OCI-M2 (cell line): ENCODE results near the gene CDH20.

ENCODE experiments used
- DNase-seq: peaks from one replicate; lab custom pipeline; 2025; ENCODE audit not compliant: unreplicated experiment; lab: John Stamatoyannopoulos, UW

The CDH20 gene

GRCh38 chr18:61528961-61529360 is 195.7 kb downstream of the CDH20 start:
- no peak for DNase-seq

GRCh38 chr18:61530681-61531080 is 197.5 kb downstream of the CDH20 start:
- no peak for DNase-seq

DNA sequence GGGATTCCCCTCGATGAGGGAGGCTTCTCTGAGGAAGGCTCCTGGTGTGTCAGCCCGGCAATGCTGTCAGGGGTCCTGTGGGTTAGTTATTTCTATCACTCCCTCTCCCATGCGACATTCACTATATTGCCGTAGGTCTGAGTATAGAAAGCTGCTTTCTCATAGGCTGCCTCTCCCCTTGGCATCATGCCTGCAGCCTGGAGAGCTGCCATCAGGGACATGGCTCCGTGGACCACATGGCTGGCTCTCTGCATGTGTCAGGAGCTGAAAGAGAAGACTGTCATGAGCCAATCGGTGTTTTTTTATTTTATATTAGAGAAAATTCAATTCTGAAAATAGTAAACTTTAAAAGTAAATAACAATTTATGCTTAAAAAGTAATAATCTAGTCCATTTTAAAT is 198.0 kb downstream of the CDH20 start:
- no peak for DNase-seq

- no peak for DNase-seq
Measured at GRCh38 chr18:61531891-61532290, 198.7 kb downstream of the CDH20 start.

DNA sequence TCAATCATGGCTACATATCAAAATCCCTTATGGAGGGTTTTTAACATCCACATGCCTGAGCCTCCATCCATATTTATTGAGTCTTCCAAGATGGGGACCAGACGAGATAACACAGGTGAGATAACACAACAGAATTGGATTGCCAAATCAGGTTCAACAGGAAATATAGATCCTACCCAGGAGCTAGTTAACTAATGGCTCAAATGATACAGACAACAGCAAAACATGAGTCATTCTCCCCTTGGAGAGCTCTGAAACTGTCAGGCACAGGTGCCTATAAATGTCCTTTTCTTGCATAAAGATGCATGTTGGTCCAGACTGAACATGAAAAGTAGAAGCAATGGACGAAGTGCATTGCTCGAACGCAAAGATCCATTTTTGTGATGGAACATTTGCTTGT is 202.2 kb downstream of the CDH20 start:
- DNase-seq = no peak

GRCh38 chr18:61541673-61542072 is 208.4 kb downstream of the CDH20 start:
- DNase-seq = no peak

DNA sequence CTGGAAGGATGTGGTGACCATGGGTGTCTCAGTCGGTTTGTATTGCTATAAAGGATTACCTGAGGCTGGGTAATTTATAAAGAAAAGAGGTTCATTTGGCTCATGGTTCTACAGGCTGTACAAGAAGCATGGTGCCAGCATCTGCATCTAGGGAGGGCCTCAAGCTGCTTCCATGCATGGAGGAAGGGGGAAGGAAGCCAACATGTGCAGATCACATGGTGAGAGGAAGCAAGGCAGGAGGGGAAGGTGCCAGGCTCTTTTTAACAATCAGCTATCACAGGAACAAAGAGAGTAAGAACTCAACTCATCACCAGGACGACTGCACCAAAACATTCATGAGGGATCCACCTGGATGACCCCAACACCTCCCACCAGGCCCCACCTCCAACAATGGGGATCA is 209.4 kb downstream of the CDH20 start:
- no peak for DNase-seq

DNA sequence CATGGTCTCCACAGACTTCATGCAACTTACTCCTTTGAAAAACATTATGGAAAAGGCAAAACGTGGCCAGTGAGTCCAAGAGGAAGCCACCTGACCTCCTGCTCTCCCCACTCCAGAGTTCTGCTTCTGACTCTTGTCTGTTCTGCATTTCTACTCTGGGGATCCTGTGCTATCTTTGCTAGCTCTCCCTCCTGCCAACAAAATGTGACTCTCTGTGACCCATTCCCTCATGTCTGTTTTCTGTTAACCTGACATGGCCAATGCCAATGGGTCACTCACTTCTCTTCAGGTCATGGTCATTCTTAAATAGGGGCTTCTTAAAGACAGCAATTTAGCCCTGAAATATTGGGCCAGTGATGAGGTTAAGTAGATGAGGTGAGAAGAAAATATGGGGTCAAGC is 210.3 kb downstream of the CDH20 start:
- no peak for DNase-seq

- no peak for DNase-seq
Measured at GRCh38 chr18:61544178-61544577, 210.9 kb downstream of the CDH20 start.

- no peak for DNase-seq
Measured at GRCh38 chr18:61545281-61546245, 212.3 kb downstream of the CDH20 start.

DNA sequence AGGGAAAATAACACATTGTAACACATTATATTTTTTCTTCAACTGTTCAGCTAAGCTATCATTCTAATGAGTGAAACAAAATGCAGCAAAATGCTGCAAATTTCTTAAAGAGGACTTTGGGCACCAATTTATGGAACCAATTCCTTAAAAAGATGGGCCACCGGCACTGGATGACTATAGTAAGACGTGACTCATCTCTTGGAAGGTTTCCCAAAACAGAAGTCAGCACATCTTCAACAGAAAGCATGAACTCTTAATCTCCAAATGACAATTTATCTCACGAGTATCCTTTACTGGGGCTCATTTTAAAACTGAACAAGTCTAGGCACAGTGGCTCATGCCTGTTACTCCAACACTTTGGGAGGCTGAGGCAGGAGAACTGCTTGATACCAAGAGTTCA is 213.4 kb downstream of the CDH20 start:
- no peak for DNase-seq

GRCh38 chr18:61549416-61549815 is 216.2 kb downstream of the CDH20 start:
- DNase-seq = no peak

- no peak for DNase-seq
Measured at GRCh38 chr18:61549889-61550288, 216.7 kb downstream of the CDH20 start.

- peak; percentile 31 for DNase-seq
Measured at GRCh38 chr18:61551586-61551985, 218.4 kb downstream of the CDH20 start.

DNA sequence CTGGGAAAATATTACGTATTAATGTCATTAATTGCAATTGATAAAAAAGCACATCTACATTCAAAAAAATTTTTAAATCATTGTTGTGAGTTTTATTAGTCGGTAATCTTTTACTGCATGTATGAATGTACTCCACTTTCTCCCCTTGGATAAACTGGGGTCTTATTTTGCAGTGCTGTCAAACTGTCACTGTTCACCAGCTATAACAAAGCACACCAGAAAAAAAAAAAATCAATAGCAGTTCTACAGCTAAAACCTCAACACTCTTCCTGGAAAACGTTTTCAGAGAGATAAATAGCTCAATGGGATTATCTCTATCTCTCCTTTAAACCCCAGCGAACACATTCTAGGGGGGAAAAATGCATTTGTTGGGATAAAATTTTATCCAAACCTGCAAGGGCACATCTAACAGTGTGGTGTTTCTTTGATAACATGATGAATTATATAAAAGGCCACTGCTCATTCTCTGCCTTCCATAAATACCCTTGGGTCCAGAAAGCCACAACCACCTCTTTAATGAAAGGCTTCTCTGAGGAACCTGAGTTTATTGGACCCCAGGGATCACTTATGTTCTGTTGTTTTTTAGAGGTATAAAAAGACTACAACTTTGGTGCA is 219.9 kb downstream of the CDH20 start:
- no peak for DNase-seq

DNA sequence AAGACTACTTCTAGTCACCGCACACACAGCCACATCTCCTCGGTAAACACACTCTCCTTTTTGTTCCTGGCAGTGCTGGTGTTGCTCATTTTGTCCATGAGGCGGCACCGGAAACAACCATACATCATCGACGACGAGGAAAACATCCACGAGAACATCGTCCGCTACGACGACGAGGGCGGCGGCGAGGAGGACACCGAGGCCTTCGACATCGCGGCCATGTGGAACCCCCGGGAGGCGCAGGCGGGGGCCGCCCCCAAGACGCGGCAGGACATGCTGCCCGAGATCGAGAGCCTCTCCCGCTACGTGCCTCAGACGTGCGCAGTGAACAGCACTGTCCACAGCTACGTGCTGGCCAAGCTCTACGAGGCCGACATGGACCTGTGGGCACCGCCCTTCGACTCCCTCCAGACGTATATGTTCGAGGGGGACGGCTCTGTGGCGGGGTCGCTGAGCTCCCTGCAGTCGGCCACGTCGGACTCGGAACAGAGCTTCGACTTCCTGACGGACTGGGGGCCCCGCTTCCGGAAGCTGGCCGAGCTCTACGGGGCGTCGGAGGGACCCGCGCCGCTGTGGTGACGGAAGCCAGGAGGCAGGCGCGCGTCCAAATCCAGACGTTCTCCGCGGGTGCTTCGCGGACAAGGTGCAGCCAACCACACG is 221.0 kb downstream of the CDH20 start:
- no peak for DNase-seq

GRCh38 chr18:61554946-61555361 is 221.7 kb downstream of the CDH20 start:
- DNase-seq = no peak

DNA sequence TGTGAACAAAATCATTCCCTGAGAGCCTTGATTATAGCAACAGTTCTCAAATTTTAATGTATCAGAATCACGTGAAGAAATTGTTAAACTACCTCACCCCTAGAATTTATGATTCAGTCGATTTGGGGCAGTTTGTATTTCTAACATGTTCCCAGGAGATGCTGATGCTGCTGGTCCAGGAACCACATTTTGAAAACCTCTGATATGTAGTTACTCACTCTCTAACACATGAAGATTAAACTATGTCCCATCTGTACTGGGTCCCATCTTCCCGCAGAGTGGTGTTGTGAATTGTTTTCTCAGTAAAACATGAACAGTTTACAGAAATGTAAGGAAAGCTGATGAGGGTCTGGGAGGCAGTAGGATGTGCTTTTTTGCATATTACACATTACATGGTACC is 223.1 kb downstream of the CDH20 start:
- no peak for DNase-seq

DNA sequence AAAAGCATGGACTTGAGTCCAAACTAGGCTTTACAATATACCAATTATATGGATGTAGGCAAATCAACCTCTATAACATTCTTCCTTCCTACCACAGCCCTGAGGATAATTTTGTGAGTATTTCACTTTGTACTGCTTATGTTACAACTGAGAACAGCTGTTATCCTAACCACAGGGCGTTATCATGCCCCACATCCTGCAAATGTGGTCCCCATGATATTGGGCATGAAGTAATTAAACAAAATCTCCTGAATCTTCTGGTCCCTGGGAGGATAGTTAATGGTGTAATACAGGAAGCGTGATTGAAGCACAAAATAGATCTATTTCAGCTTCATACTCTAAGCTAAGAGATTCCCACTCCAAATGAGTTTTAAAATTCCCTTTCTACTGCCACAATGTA is 223.6 kb downstream of the CDH20 start:
- DNase-seq = no peak

DNA sequence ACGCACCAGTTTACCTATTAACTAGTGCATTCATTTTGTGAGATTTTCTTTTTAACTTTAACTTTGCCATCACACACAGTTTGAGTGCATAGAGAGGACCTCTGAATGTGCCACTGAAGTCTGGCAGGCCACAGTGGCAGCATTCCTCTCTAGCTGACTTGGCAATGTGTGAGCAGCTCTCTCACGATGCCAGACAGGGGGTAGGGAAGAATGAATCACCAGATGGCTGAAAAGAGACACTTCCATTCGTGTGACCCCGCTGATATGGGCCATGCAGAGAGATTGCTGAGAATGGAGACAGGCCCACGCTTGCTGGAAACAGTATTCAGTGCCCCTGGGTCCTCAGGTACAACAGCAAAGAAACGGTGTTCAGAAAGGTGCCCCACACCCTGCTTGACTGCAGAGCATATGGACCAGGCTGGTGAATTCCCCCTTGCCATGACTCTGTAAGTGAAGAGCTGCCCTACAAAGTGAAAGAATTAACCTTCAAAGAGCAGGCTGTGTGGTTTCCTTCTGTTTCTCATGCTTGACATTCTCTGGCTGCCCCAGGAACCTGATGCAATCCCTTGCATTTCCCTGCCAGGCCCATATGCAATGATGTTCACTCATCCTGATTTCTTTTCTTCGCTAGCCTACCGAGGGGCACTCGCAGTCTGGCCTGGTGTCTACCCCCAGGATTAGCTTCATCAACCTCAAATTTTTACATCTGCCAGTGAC is 236.1 kb downstream of the CDH20 start:
- no peak for DNase-seq

DNA sequence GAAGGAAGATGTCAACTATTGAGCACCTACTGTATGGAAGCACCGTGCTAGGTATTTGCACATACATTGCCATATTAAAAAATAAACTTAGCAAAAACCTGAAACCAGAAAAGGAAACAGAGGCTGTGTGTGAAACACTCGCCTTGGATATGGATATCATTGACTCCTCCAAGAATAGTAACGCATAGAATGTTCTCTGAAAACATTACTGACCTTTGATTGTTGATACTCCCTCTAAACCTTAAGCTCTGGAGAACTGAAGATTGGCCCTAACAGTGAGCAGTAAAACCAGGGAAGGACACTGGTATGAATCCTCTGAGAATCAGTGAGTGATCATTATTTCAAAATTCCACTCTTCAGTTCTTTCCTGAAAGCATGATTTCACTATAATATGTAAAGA is 236.8 kb downstream of the CDH20 start:
- no peak for DNase-seq
